Liver (tissue), 3 donors: ENCODE data around the gene WDR31.

ENCODE experiments used
- ATF3 ChIP-seq: IDR thresholded peaks from 2 replicates; pipeline ENCODE4 v1.6.1; 2016; ENCODE audit warnings: antibody characterized with exemption
- CTCF ChIP-seq: fragments of 150-350 bp; IDR thresholded peaks from 2 replicates; pipeline ENCODE4 v1.5.1; 2017; ENCODE audit warnings: improper control_type of control experiment, low read depth, low read length; ENCODE audit not compliant: missing input control
- EGR1 ChIP-seq, 2 donors: IDR thresholded peaks; 2 replicates each; pipeline ENCODE4 v1.6.1; 2016 to 2018; ENCODE audit warnings: antibody characterized with exemption in 2 of 2, low read depth in 2 of 2
- JUND ChIP-seq, 2 donors: IDR thresholded peaks; 2 replicates each; pipeline ENCODE4 v1.6.1; 2016; ENCODE audit warnings: antibody characterized with exemption in 2 of 2
- TAF1 ChIP-seq: conservative IDR thresholded peaks from 2 replicates; pipeline ENCODE4 v1.6.1; 2016; ENCODE audit warnings: antibody characterized with exemption, mild to moderate bottlenecking
- YY1 ChIP-seq: IDR thresholded peaks from 2 replicates; pipeline ENCODE4 v1.6.1; 2016; ENCODE audit warnings: antibody characterized with exemption, mild to moderate bottlenecking
- donor health status: healthy.
- donor health status: healthy.

- TF ChIP-seq EGR1 (IDR thresholded peaks at IDR 0.05; ENCODE audit: low read depth in 2 of 2) (no peak), YY1 (no peak), CTCF (no peak), ATF3 (no peak), JUND (IDR thresholded peaks at IDR 0.05) (no peak), TAF1 (no peak)
Measured at GRCh38 chr9:113373256-113373655, 33.2 kb upstream of the WDR31 start.
